HepG2 (cell line): ENCODE results near the gene TNFSF13. TPM values are rescaled to one million over a fixed set of nuclear protein-coding genes. Genes with fewer than 3 reads are reported as not detected.

Experiments used
- ATAC-seq: fragments of 200-7000 bp; cut with Tn5 transposase; 3 replicates; pipeline ENCODE4 v1.9.1; 2020; ENCODE audit warnings: mild to moderate bottlenecking, moderate library complexity
- BruUV-seq: library from RNA; stranded (reverse); fragments of 400-500 nt; replicated peaks from 2 replicates; lab custom pipeline; 2021; lab: Mats Ljungman, UMichigan
- CTCF ChIA-PET: fragments of 300-600 bp; formaldehyde crosslinking; extraction: SDS; loops from one replicate; lab custom pipeline; 2021; ENCODE audit warnings: low total read pairs, inconsistent platforms, low intra/inter-chr PET ratio; lab: Yijun Ruan, JAX
- POLR2A ChIA-PET: fragments of 350-600 bp; sonication (Branson Sonifier 250); formaldehyde crosslinking; loops from one replicate; lab custom pipeline; 2020; ENCODE audit warnings: antibody characterized with exemption, inconsistent platforms; lab: Yijun Ruan, JAX
- DNase-seq: peaks from one replicate; pipeline ENCODE4 v3.0.0-alpha.2; 2015; ENCODE audit warnings: low spot score
- FAIRE-seq: peaks from 3 replicates; lab custom pipeline; 2011; peaks lifted over from hg19 to GRCh38; lab: Jason Lieb, UNC
- H2AFZ ChIP-seq: one replicate; pipeline ENCODE4 v1.6.1; 2011; ENCODE audit warnings: low read length, inconsistent platforms
- H3K27ac ChIP-seq: fragments of 300-600 bp; 3 replicates; pipeline ENCODE4 v1.8.0; 2011; ENCODE audit warnings: mixed run types, mild to moderate bottlenecking, mixed read lengths, low read length, inconsistent platforms; ENCODE audit not compliant: insufficient read depth; ENCODE audit errors: extremely low read length
- H3K27me3 ChIP-seq, 2 experiments: fragments of 200-600 bp in 1 of 2; 2 replicates in 1 of 2; 3 replicates in 1 of 2; pipeline versions ENCODE4 v1.6.0 to v1.8.0; 2011; ENCODE audit warnings: low read length in 2 of 2, mild to moderate bottlenecking in 2 of 2, moderate library complexity in 2 of 2, inconsistent platforms in 1 of 2; ENCODE audit not compliant: insufficient read depth in 2 of 2, control insufficient read depth in 1 of 2
- H3K36me3 ChIP-seq, 2 experiments: fragments of 200-600 bp in 1 of 2; replicated peaks in 1 of 2; 2 replicates in 1 of 2; 3 replicates in 1 of 2; pipeline versions ENCODE4 v1.5.1 to v1.8.0; 2011; ENCODE audit warnings: low read length in 2 of 2, inconsistent platforms in 1 of 2; ENCODE audit not compliant: insufficient read depth in 2 of 2, control insufficient read depth in 1 of 2
- H3K4me1 ChIP-seq: 2 replicates; pipeline ENCODE4 v1.5.1; 2012; ENCODE audit warnings: low read length, inconsistent platforms; ENCODE audit not compliant: insufficient read depth
- H3K4me2 ChIP-seq: 2 replicates; pipeline ENCODE4 v1.6.0; 2011; ENCODE audit warnings: low read depth, low read length, inconsistent platforms
- H3K4me3 ChIP-seq, 3 experiments: fragments of 200-600 bp in 1 of 3; sonication (generic), shearing (Covaris generic) in 1 of 3; replicated peaks in 1 of 3; 2 replicates each; pipeline ENCODE4 v1.5.1; 2011 to 2016; ENCODE audit warnings: low read length in 3 of 3, inconsistent platforms in 2 of 3, low read depth in 2 of 3, mild to moderate bottlenecking in 2 of 3, control low read depth in 1 of 3, mixed read lengths in 1 of 3; ENCODE audit not compliant: insufficient read depth in 1 of 3
- H3K79me2 ChIP-seq: one replicate; pipeline ENCODE4 v1.6.1; 2011; ENCODE audit warnings: low read length, inconsistent platforms; ENCODE audit not compliant: insufficient read depth
- H3K9ac ChIP-seq: 2 replicates; pipeline ENCODE4 v1.6.0; 2011; ENCODE audit warnings: mild to moderate bottlenecking, low read depth, low read length, inconsistent platforms; ENCODE audit not compliant: insufficient read depth
- H3K9me3 ChIP-seq: 2 replicates; pipeline ENCODE4 v1.5.1; 2012; ENCODE audit warnings: mild to moderate bottlenecking, low read length
- H4K20me1 ChIP-seq: 2 replicates; pipeline ENCODE4 v1.6.0; 2011; ENCODE audit warnings: inconsistent platforms, mild to moderate bottlenecking, low read length, moderate library complexity; ENCODE audit not compliant: insufficient read depth
- JUND ChIP-seq: sonication (generic); formaldehyde crosslinking; IDR thresholded peaks from 2 replicates; pipeline ENCODE4 v1.8.0; 2022; ENCODE audit warnings: mild to moderate bottlenecking, missing genetic modification reagents
- ZNF432 ChIP-seq: sonication (generic); formaldehyde crosslinking; IDR thresholded peaks from 2 replicates; pipeline ENCODE4 v1.5.0; 2020; ENCODE audit warnings: missing genetic modification reagents, mild to moderate bottlenecking, borderline replicate concordance
- ZNF619 ChIP-seq: sonication (generic); formaldehyde crosslinking; IDR thresholded peaks from 2 replicates; pipeline ENCODE4 v1.4.0; 2020; ENCODE audit warnings: mild to moderate bottlenecking, missing genetic modification reagents
- WGBS: methylation state at CpG from one replicate; pipeline ENCODE4 v1.1.6; 2017; ENCODE audit warnings: low lambda C conversion rate; 5-methylcytosine and 5-hydroxymethylcytosine counted together
- in situ Hi-C: cut with HindIII; loops from 2 replicates; pipeline ENCODE4 v1.10.0; 2017; ENCODE audit warnings: low pct_unique_long_range_greater_than_20kb; ENCODE audit not compliant: extremely low pct_ligation_motif_present
- intact Hi-C: fragments of 100-400 bp; cut with micrococcal nuclease; formaldehyde crosslinking; loops from one replicate; pipeline ENCODE4 v1.10.0; 2022; ENCODE audit not compliant: unreplicated experiment
- polyA plus RNA-seq, 8 experiments: library from polyadenylated mRNA; depleted of rRNA in 3 of 8; stranded (reverse) in 7 of 8; unstranded in 1 of 8; fragments of >200 nt; fragmentation: Illumina TruSeq in 4 of 8; extraction: Trizol in 4 of 8; gene quantifications; 2 replicates each; pipeline versions ENCODE4 v1.2.1 to v1.2.3, GENCODE V29; 2011 to 2016; ENCODE audit warnings: low read depth in 4 of 8, missing spikeins in 1 of 8, mixed read lengths in 1 of 8; ENCODE audit not compliant: insufficient read depth in 1 of 8
- small RNA-seq, 3 experiments: library from RNA; depleted of rRNA; stranded (forward); fragments of <200 nt; gene quantifications; one replicate each; pipeline ENCODE3, GENCODE V24; 2012; ENCODE audit warnings: low read depth in 2 of 3, low replicate concordance in 1 of 3; ENCODE audit not compliant: insufficient read length in 3 of 3, insufficient read depth in 2 of 3
- total RNA-seq, 5 experiments: library from RNA; depleted of rRNA; stranded (reverse); fragments of >200 nt; fragmentation: Illumina TruSeq; extraction: Trizol; gene quantifications; 2 replicates each; pipeline ENCODE4 v1.2.3, GENCODE V29; 2016; ENCODE audit warnings: low read depth in 1 of 5

The TNFSF13 gene
- total and polyA plus RNA-seq, 2 of the 13 experiments (the other 11 are each of a cell fraction or from before 2014, with no cell fraction given) = 2.5 to 3.3 TPM

DNA sequence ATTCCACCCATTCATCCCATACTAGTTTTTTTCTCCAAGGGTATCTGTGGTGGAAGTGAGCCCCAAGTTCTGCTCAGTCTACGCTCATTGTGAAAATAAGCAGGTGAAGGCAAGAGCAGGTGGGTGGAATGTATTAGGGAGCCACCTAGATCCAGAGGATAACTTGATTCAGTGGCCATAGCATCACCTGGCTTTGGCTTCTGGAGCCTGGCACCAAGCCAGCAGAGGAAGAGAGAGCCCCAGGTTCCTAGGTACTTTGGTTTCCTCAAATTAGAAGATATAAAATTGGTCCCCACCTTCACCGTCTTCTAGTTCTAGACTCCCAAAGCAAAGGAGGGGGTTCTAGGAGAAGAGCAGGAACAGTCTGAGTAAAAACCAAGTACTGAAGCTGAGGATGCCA lies 52.1 kb downstream of the TNFSF13 start:
- CTCF ChIA-PET = no interaction called here
- no TSS peak for BruUV-seq
- POLR2A ChIA-PET = interaction anchor here (2.3 to 3.5 kb wide), 2 partner anchors 16 to 76 kb away, joined by 6 to 16 read pairs; partner anchors contain the start of genes SAT2 and TP53
- H3K4me2 ChIP-seq = no peak overlapping the region
- H2AFZ ChIP-seq = no peak overlapping the region
- 100% methylated on average over 2 of the region's 2 CpGs for WGBS
- no peaks in the 10 kb centered on the region for H3K9me3 ChIP-seq
- ATAC-seq = no peak
- intact Hi-C loops = no loop called here
- no peaks in the 10 kb centered on the region for H3K27me3 ChIP-seq
- peaks cover 36% of the 10 kb centered on the region for H3K79me2 ChIP-seq
- H3K4me3 ChIP-seq = no peak overlapping the region
- H3K36me3 ChIP-seq = peaks cover 3 to 23% of the 10 kb centered on the region in 2 experiments; a peak in 4 of 5 replicates
- H3K27ac ChIP-seq = no peak overlapping the region
- no peak overlapping the region for H3K9ac ChIP-seq
- no peaks in the 10 kb centered on the region for H4K20me1 ChIP-seq
- DNase-seq = no peak
- TF ChIP-seq ZNF619 (CRISPR knock-in tag) (no peak), JUND (no peak), ZNF432 (CRISPR knock-in tag) (no peak)
- TF ChIP-seq, all 625 proteins: peak for 0
- FAIRE-seq = no peak
- in situ Hi-C loops = no loop called here
- H3K4me1 ChIP-seq = peaks cover 35% of the 10 kb centered on the region

Small RNAs within 50 kb of the gene (small RNA-seq; reads per million reads assigned to genes)
- gene CD68 = 0 reads per million in 3 experiments
- 0 reads per million in 3 experiments for gene RF00019
- 0 reads per million in 3 experiments for gene SNORA48
- gene SNORD10 = 0 reads per million in 3 experiments

Other genes with a start within 250 kb of the TNFSF13 start
Only the 30 nearest of the 31 such genes appear.
- 6.7 and 15.7 TPM in 2 replicates for gene NEURL4, start 229.4 kb upstream of the TNFSF13 start, total RNA-seq (2016; rRNA removed; fragmentation: Illumina TruSeq; extraction: Trizol)
- gene NEURL4, start 229.4 kb upstream of the TNFSF13 start, polyA plus RNA-seq (2011; rRNA removed) = 14.8 and 15.3 TPM in 2 replicates
- gene ACAP1, start 222.2 kb upstream of the TNFSF13 start, total RNA-seq (2016; rRNA removed; fragmentation: Illumina TruSeq; extraction: Trizol) = 1.3 TPM in 1 of 2 replicates, not detected in the other
- gene ACAP1, start 222.2 kb upstream of the TNFSF13 start, polyA plus RNA-seq (2011; rRNA removed) = 2.5 and 3.1 TPM in 2 replicates
- 1.3 and 1.6 TPM in 2 replicates for gene KCTD11, start 206.6 kb upstream of the TNFSF13 start, total RNA-seq (2016; rRNA removed; fragmentation: Illumina TruSeq; extraction: Trizol)
- 2.6 and 3.1 TPM in 2 replicates for gene KCTD11, start 206.6 kb upstream of the TNFSF13 start, polyA plus RNA-seq (2011; rRNA removed)
- not detected in 2 replicates for gene TMEM95, start 203.6 kb upstream of the TNFSF13 start, total RNA-seq (2016; rRNA removed; fragmentation: Illumina TruSeq; extraction: Trizol)
- gene TMEM95, start 203.6 kb upstream of the TNFSF13 start, polyA plus RNA-seq (2011; rRNA removed) = not detected in 2 replicates
- 1.7 and 2.0 TPM in 2 replicates for gene TNK1, start 177.7 kb upstream of the TNFSF13 start, total RNA-seq (2016; rRNA removed; fragmentation: Illumina TruSeq; extraction: Trizol)
- 3.5 and 3.7 TPM in 2 replicates for gene TNK1, start 177.7 kb upstream of the TNFSF13 start, polyA plus RNA-seq (2011; rRNA removed)
- 5.6 and 6.0 TPM in 2 replicates for gene PLSCR3, start 164.2 kb upstream of the TNFSF13 start, total RNA-seq (2016; rRNA removed; fragmentation: Illumina TruSeq; extraction: Trizol)
- 6.1 and 6.2 TPM in 2 replicates for gene PLSCR3, start 164.2 kb upstream of the TNFSF13 start, polyA plus RNA-seq (2011; rRNA removed)
- gene TMEM256, start 154.7 kb upstream of the TNFSF13 start, total RNA-seq (2016; rRNA removed; fragmentation: Illumina TruSeq; extraction: Trizol) = 231 and 246 TPM in 2 replicates
- gene TMEM256, start 154.7 kb upstream of the TNFSF13 start, polyA plus RNA-seq (2011; rRNA removed) = 240 and 252 TPM in 2 replicates
- gene NLGN2, start 150.9 kb upstream of the TNFSF13 start, total RNA-seq (2016; rRNA removed; fragmentation: Illumina TruSeq; extraction: Trizol) = 1.4 and 1.9 TPM in 2 replicates
- gene NLGN2, start 150.9 kb upstream of the TNFSF13 start, polyA plus RNA-seq (2011; rRNA removed) = 11.0 and 15.1 TPM in 2 replicates
- not detected in 2 replicates for gene SPEM1, start 138.4 kb upstream of the TNFSF13 start, total RNA-seq (2016; rRNA removed; fragmentation: Illumina TruSeq; extraction: Trizol)
- not detected in 2 replicates for gene SPEM1, start 138.4 kb upstream of the TNFSF13 start, polyA plus RNA-seq (2011; rRNA removed)
- gene SPEM2, start 133.1 kb upstream of the TNFSF13 start, total RNA-seq (2016; rRNA removed; fragmentation: Illumina TruSeq; extraction: Trizol) = not detected in 2 replicates
- gene SPEM2, start 133.1 kb upstream of the TNFSF13 start, polyA plus RNA-seq (2011; rRNA removed) = not detected in 2 replicates
- not detected in 2 replicates for gene SPEM3, start 129.9 kb upstream of the TNFSF13 start, total RNA-seq (2016; rRNA removed; fragmentation: Illumina TruSeq; extraction: Trizol)
- gene SPEM3, start 129.9 kb upstream of the TNFSF13 start, polyA plus RNA-seq (2011; rRNA removed) = not detected in 2 replicates
- 2.0 and 3.1 TPM in 2 replicates for gene TMEM102, start 123.3 kb upstream of the TNFSF13 start, total RNA-seq (2016; rRNA removed; fragmentation: Illumina TruSeq; extraction: Trizol)
- 1.6 and 2.8 TPM in 2 replicates for gene TMEM102, start 123.3 kb upstream of the TNFSF13 start, polyA plus RNA-seq (2011; rRNA removed)
- gene FGF11, start 119.2 kb upstream of the TNFSF13 start, total RNA-seq (2016; rRNA removed; fragmentation: Illumina TruSeq; extraction: Trizol) = 0.20 and 0.55 TPM in 2 replicates
- gene FGF11, start 119.2 kb upstream of the TNFSF13 start, polyA plus RNA-seq (2011; rRNA removed) = 7.0 and 7.6 TPM in 2 replicates
- gene CHRNB1, start 113.7 kb upstream of the TNFSF13 start, total RNA-seq (2016; rRNA removed; fragmentation: Illumina TruSeq; extraction: Trizol) = 3.6 and 5.4 TPM in 2 replicates
- gene CHRNB1, start 113.7 kb upstream of the TNFSF13 start, polyA plus RNA-seq (2011; rRNA removed) = 33.7 and 39.6 TPM in 2 replicates
- 3.3 and 4.3 TPM in 2 replicates for gene ZBTB4, start 79.1 kb upstream of the TNFSF13 start, total RNA-seq (2016; rRNA removed; fragmentation: Illumina TruSeq; extraction: Trizol)
- 7.4 and 7.9 TPM in 2 replicates for gene ZBTB4, start 79.1 kb upstream of the TNFSF13 start, polyA plus RNA-seq (2011; rRNA removed)
- 0.07 TPM in 1 of 2 replicates, not detected in the other for gene SLC35G6, start 77.3 kb upstream of the TNFSF13 start, total RNA-seq (2016; rRNA removed; fragmentation: Illumina TruSeq; extraction: Trizol)
- gene SLC35G6, start 77.3 kb upstream of the TNFSF13 start, polyA plus RNA-seq (2011; rRNA removed) = 0.04 TPM in 1 of 2 replicates, not detected in the other
- 17.8 and 63.2 TPM in 2 replicates for gene POLR2A, start 74.4 kb upstream of the TNFSF13 start, total RNA-seq (2016; rRNA removed; fragmentation: Illumina TruSeq; extraction: Trizol)
- 17.2 and 18.3 TPM in 2 replicates for gene POLR2A, start 74.4 kb upstream of the TNFSF13 start, polyA plus RNA-seq (2011; rRNA removed)
- 0.73 and 0.93 TPM in 2 replicates for gene TNFSF12, start 9.7 kb upstream of the TNFSF13 start, total RNA-seq (2016; rRNA removed; fragmentation: Illumina TruSeq; extraction: Trizol)
- 6.3 and 7.2 TPM in 2 replicates for gene TNFSF12, start 9.7 kb upstream of the TNFSF13 start, polyA plus RNA-seq (2011; rRNA removed)
- 64.5 and 75.4 TPM in 2 replicates for gene SENP3, start 3.2 kb downstream of the TNFSF13 start, total RNA-seq (2016; rRNA removed; fragmentation: Illumina TruSeq; extraction: Trizol)
- 55.8 and 57.3 TPM in 2 replicates for gene SENP3, start 3.2 kb downstream of the TNFSF13 start, polyA plus RNA-seq (2011; rRNA removed)
- gene CD68, start 20.9 kb downstream of the TNFSF13 start, total RNA-seq (2016; rRNA removed; fragmentation: Illumina TruSeq; extraction: Trizol) = 4.1 and 10.3 TPM in 2 replicates
- gene CD68, start 20.9 kb downstream of the TNFSF13 start, polyA plus RNA-seq (2011; rRNA removed) = 104 and 124 TPM in 2 replicates
- 59.5 and 112 TPM in 2 replicates for gene MPDU1, start 25.1 kb downstream of the TNFSF13 start, total RNA-seq (2016; rRNA removed; fragmentation: Illumina TruSeq; extraction: Trizol)
- gene MPDU1, start 25.1 kb downstream of the TNFSF13 start, polyA plus RNA-seq (2011; rRNA removed) = 127 and 167 TPM in 2 replicates
- gene SOX15, start 31.3 kb downstream of the TNFSF13 start, total RNA-seq (2016; rRNA removed; fragmentation: Illumina TruSeq; extraction: Trizol) = 0.18 TPM in 1 of 2 replicates, not detected in the other
- gene SOX15, start 31.3 kb downstream of the TNFSF13 start, polyA plus RNA-seq (2011; rRNA removed) = 0.07 and 0.17 TPM in 2 replicates
- gene FXR2, start 56.1 kb downstream of the TNFSF13 start, total RNA-seq (2016; rRNA removed; fragmentation: Illumina TruSeq; extraction: Trizol) = 13.4 and 24.4 TPM in 2 replicates
- gene FXR2, start 56.1 kb downstream of the TNFSF13 start, polyA plus RNA-seq (2011; rRNA removed) = 20.9 and 26.8 TPM in 2 replicates
- gene SAT2, start 69.1 kb downstream of the TNFSF13 start, total RNA-seq (2016; rRNA removed; fragmentation: Illumina TruSeq; extraction: Trizol) = 83.1 and 93.7 TPM in 2 replicates
- gene SAT2, start 69.1 kb downstream of the TNFSF13 start, polyA plus RNA-seq (2011; rRNA removed) = 35.7 and 37.6 TPM in 2 replicates
- 1.6 and 4.0 TPM in 2 replicates for gene SHBG, start 71.4 kb downstream of the TNFSF13 start, total RNA-seq (2016; rRNA removed; fragmentation: Illumina TruSeq; extraction: Trizol)
- 6.1 and 10.2 TPM in 2 replicates for gene SHBG, start 71.4 kb downstream of the TNFSF13 start, polyA plus RNA-seq (2011; rRNA removed)
- not detected in 2 replicates for gene ATP1B2, start 92.2 kb downstream of the TNFSF13 start, total RNA-seq (2016; rRNA removed; fragmentation: Illumina TruSeq; extraction: Trizol)
- gene ATP1B2, start 92.2 kb downstream of the TNFSF13 start, polyA plus RNA-seq (2011; rRNA removed) = 0.04 TPM in 1 of 2 replicates, not detected in the other
- gene TP53, start 128.7 kb downstream of the TNFSF13 start, total RNA-seq (2016; rRNA removed; fragmentation: Illumina TruSeq; extraction: Trizol) = 29.9 and 35.0 TPM in 2 replicates
- 17.1 and 19.8 TPM in 2 replicates for gene TP53, start 128.7 kb downstream of the TNFSF13 start, polyA plus RNA-seq (2011; rRNA removed)
- gene WRAP53, start 129.7 kb downstream of the TNFSF13 start, total RNA-seq (2016; rRNA removed; fragmentation: Illumina TruSeq; extraction: Trizol) = 18.1 and 19.5 TPM in 2 replicates
- gene WRAP53, start 129.7 kb downstream of the TNFSF13 start, polyA plus RNA-seq (2011; rRNA removed) = 7.0 and 7.2 TPM in 2 replicates
- gene EFNB3, start 146.5 kb downstream of the TNFSF13 start, total RNA-seq (2016; rRNA removed; fragmentation: Illumina TruSeq; extraction: Trizol) = 0.07 TPM in 1 of 2 replicates, not detected in the other
- 0.18 and 0.25 TPM in 2 replicates for gene EFNB3, start 146.5 kb downstream of the TNFSF13 start, polyA plus RNA-seq (2011; rRNA removed)
- not detected in 2 replicates for gene DNAH2, start 159.0 kb downstream of the TNFSF13 start, total RNA-seq (2016; rRNA removed; fragmentation: Illumina TruSeq; extraction: Trizol)
- not detected in 2 replicates for gene DNAH2, start 159.0 kb downstream of the TNFSF13 start, polyA plus RNA-seq (2011; rRNA removed)